GM12878 (cell line): ENCODE data around the gene AP1S1. TPM values are rescaled to one million over a fixed set of nuclear protein-coding genes. Genes with fewer than 3 reads are reported as not detected.
A peak's percentile ranks its signal among the peaks of the same experiment; 100 is the strongest.

Experiments
- BMI1 ChIP-seq: fragments of 450-650 bp; IDR thresholded peaks from 2 replicates; pipeline ENCODE4 v1.6.1; 2016; ENCODE audit warnings: mild to moderate bottlenecking, moderate library complexity, borderline replicate concordance
- CHD4 ChIP-seq: fragments of 200-600 bp; sonication (generic); IDR thresholded peaks from 2 replicates; pipeline ENCODE4 v1.6.1; 2016; ENCODE audit warnings: mild to moderate bottlenecking
- MYB ChIP-seq: fragments of 150-350 bp; IDR thresholded peaks from 2 replicates; pipeline ENCODE4 v1.6.1; 2014; ENCODE audit warnings: mild to moderate bottlenecking, low read depth, low read length, borderline replicate concordance
- NR2C2 ChIP-seq: IDR thresholded peaks from 2 replicates; pipeline ENCODE4 v1.6.1; 2011; ENCODE audit warnings: borderline replicate concordance, low read depth; ENCODE audit not compliant: control insufficient read depth, insufficient read length
- polyA plus RNA-seq, 11 experiments: library from polyadenylated mRNA; depleted of rRNA in 4 of 11; unstranded in 6 of 11; stranded (reverse) in 5 of 11; fragments of >200 nt; fragmentation: Nextera tagmentation in 4 of 11; fragmentation: Illumina TruSeq in 1 of 11; extraction: Ambion mirVana in 4 of 11; extraction: Trizol in 1 of 11; gene quantifications; 1 replicate in 1 of 11; 2 replicates in 10 of 11; pipeline versions ENCODE4 v1.2.1 to v1.2.3, GENCODE V29; 2011 to 2016; ENCODE audit warnings: inconsistent platforms in 2 of 11, missing spikeins in 2 of 11, low read depth in 1 of 11
- total RNA-seq, 4 experiments: library from RNA; depleted of rRNA in 3 of 4; stranded (reverse); fragments of >200 nt in 3 of 4; fragmentation: Illumina TruSeq in 1 of 4; extraction: Trizol in 1 of 4; gene quantifications; 2 replicates each; pipeline versions ENCODE4 v1.2.1 to v1.2.3, GENCODE V29; 2013 to 2021
- TF ChIP-seq, protein P1 (sequence below): IDR thresholded peaks from 2 replicates; pipeline ENCODE4 v1.6.1; 2011; ENCODE audit warnings: low read depth, low read length, improper control_type of control experiment, borderline replicate concordance
- TF ChIP-seq, protein P2 (sequence below): fragments of 150-350 bp; IDR thresholded peaks from 2 replicates; pipeline ENCODE4 v1.6.1; 2016; ENCODE audit warnings: low read depth, low read length
- TF ChIP-seq, protein P3 (sequence below): fragments of 450-650 bp; IDR thresholded peaks from 2 replicates; pipeline ENCODE4 v1.6.1; 2017; ENCODE audit warnings: mild to moderate bottlenecking
- TF ChIP-seq, protein P4 (sequence below): fragments of 450-650 bp; IDR thresholded peaks from 2 replicates; pipeline ENCODE4 v1.6.1; 2017; ENCODE audit warnings: mild to moderate bottlenecking, moderate library complexity

AP1S1 gene
- total and polyA plus RNA-seq, 10 of the 15 experiments (the other 5 are each of a cell fraction or from before 2014, with no cell fraction given), result 2.5 to 121 (median 54.9) TPM

DNA sequence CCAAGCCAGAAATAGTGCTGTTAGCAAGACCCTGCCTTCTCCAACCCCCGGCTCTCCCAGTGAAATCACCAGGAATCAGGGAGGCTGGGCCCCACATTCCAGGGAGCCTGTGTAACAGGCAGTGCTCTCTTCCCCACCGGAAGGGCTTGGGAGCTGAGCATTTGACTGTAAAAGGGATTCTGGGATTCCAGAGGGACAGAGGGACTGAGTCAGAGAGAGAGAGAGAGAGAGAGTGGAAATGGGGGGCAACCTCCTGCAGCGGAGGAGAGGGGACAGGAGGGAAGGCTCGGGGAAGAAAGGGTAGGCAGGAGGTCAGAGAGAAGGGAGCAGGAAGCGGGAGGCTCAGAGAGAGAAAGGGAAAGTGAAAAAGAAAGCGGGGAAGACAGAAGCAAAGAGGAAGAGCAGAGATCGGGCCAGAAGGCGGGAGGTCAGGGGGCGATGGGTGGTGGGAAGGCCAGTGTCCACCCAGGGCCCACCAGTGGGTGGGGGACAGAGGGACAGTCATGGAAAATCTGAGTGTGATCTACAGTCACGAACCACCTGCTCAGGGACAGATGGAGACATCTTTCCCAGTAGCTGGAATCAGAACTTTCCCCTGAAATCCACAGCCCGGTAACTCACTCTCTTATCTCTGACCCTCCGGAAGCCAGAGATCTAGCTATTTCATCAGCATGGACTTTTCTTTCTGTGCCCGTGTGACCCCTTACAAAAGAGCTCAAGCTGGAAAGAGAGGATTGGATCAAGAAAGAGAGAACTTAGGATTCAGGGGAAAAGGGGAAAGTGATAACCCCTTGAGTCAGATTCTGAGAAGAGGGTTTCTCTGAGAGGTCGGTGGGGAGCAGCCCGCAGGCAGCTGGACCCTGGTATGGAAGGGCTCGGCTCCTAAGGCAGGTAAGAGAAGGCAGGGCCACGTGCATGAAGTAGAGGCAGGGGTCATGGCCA lies 32.0 kb upstream of the AP1S1 start (continued):
- TF ChIP-seq, protein P1, sequence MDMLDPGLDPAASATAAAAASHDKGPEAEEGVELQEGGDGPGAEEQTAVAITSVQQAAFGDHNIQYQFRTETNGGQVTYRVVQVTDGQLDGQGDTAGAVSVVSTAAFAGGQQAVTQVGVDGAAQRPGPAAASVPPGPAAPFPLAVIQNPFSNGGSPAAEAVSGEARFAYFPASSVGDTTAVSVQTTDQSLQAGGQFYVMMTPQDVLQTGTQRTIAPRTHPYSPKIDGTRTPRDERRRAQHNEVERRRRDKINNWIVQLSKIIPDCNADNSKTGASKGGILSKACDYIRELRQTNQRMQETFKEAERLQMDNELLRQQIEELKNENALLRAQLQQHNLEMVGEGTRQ, result no peak
- TF ChIP-seq, protein P2, sequence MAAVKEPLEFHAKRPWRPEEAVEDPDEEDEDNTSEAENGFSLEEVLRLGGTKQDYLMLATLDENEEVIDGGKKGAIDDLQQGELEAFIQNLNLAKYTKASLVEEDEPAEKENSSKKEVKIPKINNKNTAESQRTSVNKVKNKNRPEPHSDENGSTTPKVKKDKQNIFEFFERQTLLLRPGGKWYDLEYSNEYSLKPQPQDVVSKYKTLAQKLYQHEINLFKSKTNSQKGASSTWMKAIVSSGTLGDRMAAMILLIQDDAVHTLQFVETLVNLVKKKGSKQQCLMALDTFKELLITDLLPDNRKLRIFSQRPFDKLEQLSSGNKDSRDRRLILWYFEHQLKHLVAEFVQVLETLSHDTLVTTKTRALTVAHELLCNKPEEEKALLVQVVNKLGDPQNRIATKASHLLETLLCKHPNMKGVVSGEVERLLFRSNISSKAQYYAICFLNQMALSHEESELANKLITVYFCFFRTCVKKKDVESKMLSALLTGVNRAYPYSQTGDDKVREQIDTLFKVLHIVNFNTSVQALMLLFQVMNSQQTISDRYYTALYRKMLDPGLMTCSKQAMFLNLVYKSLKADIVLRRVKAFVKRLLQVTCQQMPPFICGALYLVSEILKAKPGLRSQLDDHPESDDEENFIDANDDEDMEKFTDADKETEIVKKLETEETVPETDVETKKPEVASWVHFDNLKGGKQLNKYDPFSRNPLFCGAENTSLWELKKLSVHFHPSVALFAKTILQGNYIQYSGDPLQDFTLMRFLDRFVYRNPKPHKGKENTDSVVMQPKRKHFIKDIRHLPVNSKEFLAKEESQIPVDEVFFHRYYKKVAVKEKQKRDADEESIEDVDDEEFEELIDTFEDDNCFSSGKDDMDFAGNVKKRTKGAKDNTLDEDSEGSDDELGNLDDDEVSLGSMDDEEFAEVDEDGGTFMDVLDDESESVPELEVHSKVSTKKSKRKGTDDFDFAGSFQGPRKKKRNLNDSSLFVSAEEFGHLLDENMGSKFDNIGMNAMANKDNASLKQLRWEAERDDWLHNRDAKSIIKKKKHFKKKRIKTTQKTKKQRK, result no peak
- TF ChIP-seq BMI1 (no peak), CHD4 (no peak), NR2C2 (no peak), MYB (no peak)
- TF ChIP-seq, protein P3, sequence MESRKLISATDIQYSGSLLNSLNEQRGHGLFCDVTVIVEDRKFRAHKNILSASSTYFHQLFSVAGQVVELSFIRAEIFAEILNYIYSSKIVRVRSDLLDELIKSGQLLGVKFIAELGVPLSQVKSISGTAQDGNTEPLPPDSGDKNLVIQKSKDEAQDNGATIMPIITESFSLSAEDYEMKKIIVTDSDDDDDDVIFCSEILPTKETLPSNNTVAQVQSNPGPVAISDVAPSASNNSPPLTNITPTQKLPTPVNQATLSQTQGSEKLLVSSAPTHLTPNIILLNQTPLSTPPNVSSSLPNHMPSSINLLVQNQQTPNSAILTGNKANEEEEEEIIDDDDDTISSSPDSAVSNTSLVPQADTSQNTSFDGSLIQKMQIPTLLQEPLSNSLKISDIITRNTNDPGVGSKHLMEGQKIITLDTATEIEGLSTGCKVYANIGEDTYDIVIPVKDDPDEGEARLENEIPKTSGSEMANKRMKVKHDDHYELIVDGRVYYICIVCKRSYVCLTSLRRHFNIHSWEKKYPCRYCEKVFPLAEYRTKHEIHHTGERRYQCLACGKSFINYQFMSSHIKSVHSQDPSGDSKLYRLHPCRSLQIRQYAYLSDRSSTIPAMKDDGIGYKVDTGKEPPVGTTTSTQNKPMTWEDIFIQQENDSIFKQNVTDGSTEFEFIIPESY, result no peak
- TF ChIP-seq, protein P4, sequence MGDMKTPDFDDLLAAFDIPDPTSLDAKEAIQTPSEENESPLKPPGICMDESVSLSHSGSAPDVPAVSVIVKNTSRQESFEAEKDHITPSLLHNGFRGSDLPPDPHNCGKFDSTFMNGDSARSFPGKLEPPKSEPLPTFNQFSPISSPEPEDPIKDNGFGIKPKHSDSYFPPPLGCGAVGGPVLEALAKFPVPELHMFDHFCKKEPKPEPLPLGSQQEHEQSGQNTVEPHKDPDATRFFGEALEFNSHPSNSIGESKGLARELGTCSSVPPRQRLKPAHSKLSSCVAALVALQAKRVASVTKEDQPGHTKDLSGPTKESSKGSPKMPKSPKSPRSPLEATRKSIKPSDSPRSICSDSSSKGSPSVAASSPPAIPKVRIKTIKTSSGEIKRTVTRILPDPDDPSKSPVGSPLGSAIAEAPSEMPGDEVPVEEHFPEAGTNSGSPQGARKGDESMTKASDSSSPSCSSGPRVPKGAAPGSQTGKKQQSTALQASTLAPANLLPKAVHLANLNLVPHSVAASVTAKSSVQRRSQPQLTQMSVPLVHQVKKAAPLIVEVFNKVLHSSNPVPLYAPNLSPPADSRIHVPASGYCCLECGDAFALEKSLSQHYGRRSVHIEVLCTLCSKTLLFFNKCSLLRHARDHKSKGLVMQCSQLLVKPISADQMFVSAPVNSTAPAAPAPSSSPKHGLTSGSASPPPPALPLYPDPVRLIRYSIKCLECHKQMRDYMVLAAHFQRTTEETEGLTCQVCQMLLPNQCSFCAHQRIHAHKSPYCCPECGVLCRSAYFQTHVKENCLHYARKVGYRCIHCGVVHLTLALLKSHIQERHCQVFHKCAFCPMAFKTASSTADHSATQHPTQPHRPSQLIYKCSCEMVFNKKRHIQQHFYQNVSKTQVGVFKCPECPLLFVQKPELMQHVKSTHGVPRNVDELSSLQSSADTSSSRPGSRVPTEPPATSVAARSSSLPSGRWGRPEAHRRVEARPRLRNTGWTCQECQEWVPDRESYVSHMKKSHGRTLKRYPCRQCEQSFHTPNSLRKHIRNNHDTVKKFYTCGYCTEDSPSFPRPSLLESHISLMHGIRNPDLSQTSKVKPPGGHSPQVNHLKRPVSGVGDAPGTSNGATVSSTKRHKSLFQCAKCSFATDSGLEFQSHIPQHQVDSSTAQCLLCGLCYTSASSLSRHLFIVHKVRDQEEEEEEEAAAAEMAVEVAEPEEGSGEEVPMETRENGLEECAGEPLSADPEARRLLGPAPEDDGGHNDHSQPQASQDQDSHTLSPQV, result 0 out of 2 replicates have a peak, but pooled peaks have one; percentile 29
